ENCODE data around the gene KCNT2.

KCNT2 gene

GRCh38 chr1:196418772-196419171, 189.5 kb downstream of the KCNT2 start:
- no peak for TF ChIP-seq CTCF (IDR thresholded peaks at IDR 0.05)
- Mint-ChIP-seq H3K27me3 (ENCODE audit: low read depth, poor library complexity) (no peaks in the 10 kb centered on the region), H3K27ac (peak overlapping the region; percentile 90), H3K36me3 (ENCODE audit: low read depth) (peaks cover 25% of the 10 kb centered on the region), H3K9me3 (no peaks in the 10 kb centered on the region), H3K4me1 (no peaks in the 10 kb centered on the region), H3K4me3 (no peak overlapping the region)
- no peak for DNase-seq

GRCh38 chr1:196415978-196416377, 192.3 kb downstream of the KCNT2 start:
- Mint-ChIP-seq H3K4me1 (no peaks in the 10 kb centered on the region), H3K27ac (no peak overlapping the region), H3K9me3 (no peaks in the 10 kb centered on the region), H3K4me3 (no peak overlapping the region), H3K27me3 (ENCODE audit: low read depth, poor library complexity) (no peaks in the 10 kb centered on the region), H3K36me3 (ENCODE audit: low read depth) (peaks cover 27% of the 10 kb centered on the region)
- DNase-seq: no peak
- TF ChIP-seq CTCF (IDR thresholded peaks at IDR 0.05): no peak

GRCh38 chr1:196412326-196412725, 195.9 kb downstream of the KCNT2 start:
- Mint-ChIP-seq H3K4me3 (no peak overlapping the region), H3K36me3 (ENCODE audit: low read depth) (peaks cover 10% of the 10 kb centered on the region), H3K27ac (no peak overlapping the region), H3K4me1 (peaks cover 17% of the 10 kb centered on the region), H3K27me3 (ENCODE audit: low read depth, poor library complexity) (no peaks in the 10 kb centered on the region), H3K9me3 (no peaks in the 10 kb centered on the region)
- TF ChIP-seq CTCF (IDR thresholded peaks at IDR 0.05): no peak
- no peak for DNase-seq

- Mint-ChIP-seq H3K9me3 (no peaks in the 10 kb centered on the region), H3K4me1 (peaks cover 27% of the 10 kb centered on the region), H3K27me3 (ENCODE audit: low read depth, poor library complexity) (no peaks in the 10 kb centered on the region), H3K4me3 (no peak overlapping the region), H3K27ac (no peak overlapping the region), H3K36me3 (ENCODE audit: low read depth) (peaks cover 10% of the 10 kb centered on the region)
- no peak for DNase-seq
- no peak for TF ChIP-seq CTCF (IDR thresholded peaks at IDR 0.05)
These were observed 197.5 kb downstream of the KCNT2 start for GRCh38 chr1:196410768-196411167.

GRCh38 chr1:196409586-196409985, 198.7 kb downstream of the KCNT2 start:
- TF ChIP-seq CTCF (IDR thresholded peaks at IDR 0.05): no peak
- no peak overlapping the region for H3K4me3 Mint-ChIP-seq
- DNase-seq: no peak
- H3K27me3 Mint-ChIP-seq (ENCODE audit: low read depth, poor library complexity): no peaks in the 10 kb centered on the region
- peaks cover 10% of the 10 kb centered on the region for H3K36me3 Mint-ChIP-seq (ENCODE audit: low read depth)
- no peaks in the 10 kb centered on the region for H3K9me3 Mint-ChIP-seq
- H3K27ac Mint-ChIP-seq: no peak overlapping the region
- H3K4me1 Mint-ChIP-seq: peaks cover 27% of the 10 kb centered on the region

GRCh38 chr1:196407358-196408051, 200.7 kb downstream of the KCNT2 start:
- Mint-ChIP-seq H3K9me3 (no peaks in the 10 kb centered on the region), H3K36me3 (ENCODE audit: low read depth) (peaks cover 10% of the 10 kb centered on the region), H3K27ac (peak overlapping the region; percentile 99), H3K4me3 (no peak overlapping the region), H3K4me1 (peaks cover 27% of the 10 kb centered on the region), H3K27me3 (ENCODE audit: low read depth, poor library complexity) (no peaks in the 10 kb centered on the region)
- TF ChIP-seq CTCF (IDR thresholded peaks at IDR 0.05): no peak
- DNase-seq: no peak

Measured in nephron progenitor cell (in vitro differentiated cells).